ENCODE data around the gene DDX43. TPM values are rescaled to one million over a fixed set of nuclear protein-coding genes. Genes with fewer than 3 reads are reported as not detected.
"Not testable (repeated sequence)": the region's sequence is repeated elsewhere in the genome, so short reads cannot be mapped to it uniquely, and the experiment has no call there.

The DDX43 gene
- total and polyA plus RNA-seq, 12 donors: 0.11 to 1.6 (median 0.47) TPM; not detected in 2

- DNase-seq: peak in 5 of 7 donors; percentile 9 to 36 (median 19)
- WGBS, 4 donors: 4 to 32% (median 13%) methylated on average over 16 to 79 of the region's 79 CpGs
- H3K4me3 ChIP-seq: peak overlapping the region in 3 of 4 donors; percentile 24 to 72 (median 41)
- H3K4me1 ChIP-seq (replicated peaks in 1 of 2): no peaks in the 10 kb centered on the region
- no peaks in the 10 kb centered on the region for H3K27me3 ChIP-seq
- intact Hi-C loops (cut with DNase I): no loop called here
- no peaks in the 10 kb centered on the region for H3K9me3 ChIP-seq (replicated peaks in 1 of 3)
- peak overlapping the region; percentile 14 to 81 (median 66) for H3K27ac ChIP-seq
- no peak for TF ChIP-seq POLR2A (IDR thresholded peaks at IDR 0.05)
- TF ChIP-seq CTCF (IDR thresholded peaks at IDR 0.05): no peak
- H3K36me3 ChIP-seq (replicated peaks in 1 of 2): no peaks in the 10 kb centered on the region
These were observed 56.8 kb downstream of the DDX43 start for GRCh38 chr6:73451223-73452106.

GRCh38 chr6:73452107-73452461 is 57.5 kb downstream of the DDX43 start, which contains the start of gene CGAS:
TSS of gene CGAS (minus strand) at chr6:73452297. CDS start at chr6:73452181, 116 bp downstream.
- no peaks in the 10 kb centered on the region for H3K9me3 ChIP-seq (replicated peaks in 1 of 3)
- TF ChIP-seq CTCF (IDR thresholded peaks at IDR 0.05) (no peak), POLR2A (IDR thresholded peaks at IDR 0.05) (peak in 1 of 2 donors; percentile 26)
- WGBS, 4 donors: 6 to 15% (median 11%) methylated on average over 3 to 23 of the region's 23 CpGs
- intact Hi-C loops (cut with DNase I): no loop called here
- no peaks in the 10 kb centered on the region for H3K27me3 ChIP-seq
- peak within 1 kb of the TSS; percentile 14 to 81 (median 66) for H3K27ac ChIP-seq
- H3K36me3 ChIP-seq (replicated peaks in 1 of 2): no peaks in the 10 kb centered on the region
- no peaks in the 10 kb centered on the region for H3K4me1 ChIP-seq (replicated peaks in 1 of 2)
- peak within 1 kb of the TSS in 3 of 4 donors; percentile 24 to 72 (median 41) for H3K4me3 ChIP-seq
- peak; percentile 62 to 81 (median 69) for DNase-seq

DNA sequence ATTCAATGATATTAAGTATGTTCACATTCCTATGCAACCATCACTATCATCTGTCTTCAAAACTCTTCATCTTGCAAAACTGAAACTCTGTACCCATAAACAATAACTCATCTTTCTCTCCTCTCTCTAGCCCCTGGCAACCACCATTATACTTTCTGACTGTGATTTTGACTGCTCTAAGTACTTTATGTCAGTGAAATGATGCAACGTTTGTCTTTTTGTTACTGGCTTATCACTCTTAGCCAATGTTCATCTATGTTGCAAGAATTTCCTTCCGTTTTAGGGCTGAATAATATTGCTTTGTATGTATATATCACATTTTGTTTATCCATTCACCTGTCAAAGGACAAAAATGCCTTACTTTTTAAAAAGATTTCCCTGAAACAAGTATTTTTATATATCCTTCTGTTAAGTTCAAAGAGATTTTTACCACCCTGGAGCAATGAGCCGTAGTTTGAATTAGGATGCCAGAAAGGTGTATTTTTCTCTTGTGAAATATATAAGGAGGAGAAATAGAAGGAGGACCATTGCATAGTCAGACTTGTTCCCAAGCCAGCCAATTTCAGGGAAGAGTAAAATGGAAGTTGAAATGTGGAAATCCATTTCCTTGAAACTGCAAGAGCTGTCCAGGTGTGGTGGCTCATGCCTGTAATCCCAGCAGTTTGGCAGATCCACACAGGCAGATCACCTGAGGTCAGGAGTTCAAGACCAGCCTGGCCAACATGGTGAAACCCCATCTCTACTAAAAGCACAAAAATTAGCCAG is 61.4 kb downstream of the DDX43 start:
- Histone ChIP-seq H3K36me3 (replicated peaks in 1 of 2) (no peaks in the 10 kb centered on the region), H3K27me3 (no peaks in the 10 kb centered on the region), H3K4me3 (no peak overlapping the region), H3K9me3 (replicated peaks in 1 of 3) (no peaks in the 10 kb centered on the region), H3K4me1 (replicated peaks in 1 of 2) (peaks cover 0 to 3% of the 10 kb centered on the region in 2 donors), H3K27ac (no peak overlapping the region)
- DNase-seq: no peak
- 54 to 65% (median 62%) methylated on average over 3 of the region's 3 CpGs for WGBS, 4 donors
- intact Hi-C loops (cut with DNase I): no loop called here
- TF ChIP-seq CTCF (IDR thresholded peaks at IDR 0.05) (no peak), POLR2A (IDR thresholded peaks at IDR 0.05) (no peak)

DNA sequence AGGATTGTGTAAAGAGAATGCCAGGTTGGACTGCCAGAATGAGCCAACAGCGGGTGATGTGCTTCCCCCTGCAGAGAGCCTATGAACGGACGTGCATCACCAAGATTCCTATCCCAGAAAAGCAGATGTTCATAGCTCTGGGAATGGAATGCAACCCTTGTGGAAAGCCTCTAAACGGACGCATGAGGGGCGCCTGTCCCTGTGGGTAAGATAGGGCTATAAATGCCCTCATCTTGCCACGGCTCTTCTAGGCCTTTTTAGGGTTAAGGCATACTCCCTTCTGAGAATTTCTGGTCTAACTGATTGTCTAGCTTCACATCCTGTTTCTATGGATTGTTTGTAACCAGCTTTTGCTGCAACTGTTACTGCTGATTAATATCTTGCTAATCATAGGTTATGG is 64.8 kb downstream of the DDX43 start:
- H3K36me3 ChIP-seq (replicated peaks in 1 of 2); H3K27ac ChIP-seq; H3K9me3 ChIP-seq (replicated peaks in 1 of 3); intact Hi-C loops (cut with DNase I); DNase-seq; H3K4me3 ChIP-seq; H3K27me3 ChIP-seq: not testable (repeated sequence)
- 71 to 82% (median 76%) methylated on average over 7 of the region's 7 CpGs for WGBS, 4 donors
- H3K4me1 ChIP-seq (replicated peaks in 1 of 2): peaks cover 3 to 22% of the 10 kb centered on the region in 2 donors
